Keratinocyte (primary cell): ENCODE results near the gene TMEM185B.

Experiments
- CTCF ChIP-seq, 3 experiments: IDR thresholded peaks in 1 of 3; conservative IDR thresholded peaks in 1 of 3; optimal IDR thresholded peaks in 1 of 3; 2 replicates in 2 of 3; 3 replicates in 1 of 3; pipeline versions ENCODE3 to v1.5.1; 2011; ENCODE audit warnings: low read length in 3 of 3, mild to moderate bottlenecking in 3 of 3, moderate library complexity in 2 of 3, control low read depth in 1 of 3, inconsistent platforms in 1 of 3; ENCODE audit not compliant: insufficient read depth in 2 of 3; ENCODE audit errors: extremely low read depth in 1 of 3
- EZH2 ChIP-seq: IDR thresholded peaks from one replicate; pipeline ENCODE4 v1.6.1; 2012; ENCODE audit warnings: inconsistent platforms, mild to moderate bottlenecking, low read length, moderate library complexity

- TF ChIP-seq CTCF (optimal IDR thresholded peaks at IDR 0.05 in 1 of 3, IDR thresholded peaks at IDR 0.05 in 1 of 3, conservative IDR thresholded peaks at IDR 0.05 in 1 of 3; ENCODE audit: extremely low read depth in 1 of 3, insufficient read depth in 2 of 3, low read length in 3 of 3) (no peak), EZH2 (no peak)
Measured at GRCh38 chr2:120257522-120257921, 34.3 kb upstream of the TMEM185B start.
